H1 (cell line): Measurements from ENCODE around the gene CSRNP3.

Experiments
- ASH2L ChIP-seq: fragments of 200-600, 300-600 bp; sonication (generic); IDR thresholded peaks from one replicate; pipeline ENCODE4 v1.7.1; 2017; ENCODE audit warnings: low read length
- ATF2 ChIP-seq: IDR thresholded peaks from 2 replicates; pipeline ENCODE4 v1.6.1; 2012; ENCODE audit warnings: low read length, inconsistent platforms
- BRCA1 ChIP-seq: IDR thresholded peaks from 2 replicates; pipeline ENCODE4 v1.6.1; 2012; ENCODE audit warnings: low read depth, low read length, improper control_type of control experiment
- CTCF ChIP-seq, 3 experiments: IDR thresholded peaks; 1 replicate in 2 of 3; 2 replicates in 1 of 3; pipeline versions ENCODE4 v1.5.1 to v1.6.1; 2011; ENCODE audit warnings: low read length in 3 of 3, mild to moderate bottlenecking in 3 of 3, inconsistent platforms in 2 of 3, low read depth in 1 of 3, moderate library complexity in 1 of 3; ENCODE audit not compliant: insufficient read depth in 1 of 3; ENCODE audit errors: control extremely low read depth in 1 of 3
- EZH2 ChIP-seq: fragments of 200-600 bp; sonication (generic); IDR thresholded peaks from 2 replicates; pipeline ENCODE4 v1.7.1; 2012; ENCODE audit warnings: low read depth, mild to moderate bottlenecking, moderate library complexity, low read length, inconsistent platforms; ENCODE audit not compliant: severe bottlenecking
- HDAC6 ChIP-seq: IDR thresholded peaks from one replicate; pipeline ENCODE4 v1.7.1; 2012; ENCODE audit warnings: low read depth, mild to moderate bottlenecking, inconsistent platforms, low read length, moderate library complexity
- MAX ChIP-seq: IDR thresholded peaks from 2 replicates; pipeline ENCODE4 v1.6.1; 2012; ENCODE audit warnings: inconsistent platforms
- PHF8 ChIP-seq: fragments of 200-600 bp; sonication (generic); conservative IDR thresholded peaks from 2 replicates; pipeline ENCODE4 v1.7.1; 2012; ENCODE audit warnings: low read depth, mild to moderate bottlenecking, inconsistent platforms, low read length, moderate library complexity
- POLR2A ChIP-seq, 2 experiments: IDR thresholded peaks; 1 replicate in 1 of 2; 2 replicates in 1 of 2; pipeline ENCODE4 v1.6.1; 2011; ENCODE audit warnings: low read depth in 2 of 2, low read length in 2 of 2, mild to moderate bottlenecking in 2 of 2; ENCODE audit errors: control extremely low read depth in 1 of 2
- SUZ12 ChIP-seq: fragments of 200-600 bp; sonication (generic); IDR thresholded peaks from 2 replicates; pipeline ENCODE4 v1.6.1; 2012; ENCODE audit warnings: mild to moderate bottlenecking, inconsistent platforms, low read length, moderate library complexity, mixed read lengths

- TF ChIP-seq PHF8 = no peak
- TF ChIP-seq CTCF (IDR thresholded peaks at IDR 0.05; ENCODE audit: control extremely low read depth in 1 of 3, insufficient read depth in 1 of 3, low read depth in 1 of 3, low read length in 3 of 3) = no peak
- TF ChIP-seq POLR2A (IDR thresholded peaks at IDR 0.05; ENCODE audit: control extremely low read depth in 1 of 2, low read depth in 2 of 2, low read length in 2 of 2) = no peak
- TF ChIP-seq EZH2 = no peak
- TF ChIP-seq HDAC6 = no peak
- TF ChIP-seq MAX = no peak
- TF ChIP-seq ASH2L = no peak
- no peak for TF ChIP-seq BRCA1
- no peak for TF ChIP-seq SUZ12
- no peak for TF ChIP-seq ATF2
Observed at GRCh38 chr2:165513479-165513878, 44.0 kb downstream of the CSRNP3 start.
